ENCODE measurements around the gene ALDH1A3.

Gene ALDH1A3

GRCh38 chr15:100925480-100925879 is 45.8 kb downstream of the ALDH1A3 start:
- no peak for DNase-seq (ENCODE audit: low read depth in 2 of 2)

DNA sequence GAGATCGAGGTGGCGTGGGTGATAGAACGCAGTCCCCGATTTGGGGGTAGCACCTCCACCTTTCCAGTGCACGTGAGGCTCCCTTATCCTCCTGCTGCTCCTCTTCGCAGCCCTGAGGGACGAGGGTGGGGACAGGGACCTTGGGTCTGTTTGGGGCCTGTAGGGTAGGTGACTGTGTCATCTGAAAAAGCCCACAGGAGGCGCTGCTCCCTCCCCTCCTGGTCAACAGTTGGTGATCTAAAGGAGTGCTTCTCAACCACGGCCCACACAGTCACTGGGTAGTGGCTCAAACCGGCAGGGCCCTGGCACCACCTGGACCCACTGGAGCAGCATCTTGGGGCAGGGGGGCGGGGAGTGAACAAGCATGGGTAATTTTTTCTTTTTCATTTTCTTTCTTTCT is 46.6 kb downstream of the ALDH1A3 start:
- DNase-seq (ENCODE audit: low read depth in 2 of 2) = no peak

DNA sequence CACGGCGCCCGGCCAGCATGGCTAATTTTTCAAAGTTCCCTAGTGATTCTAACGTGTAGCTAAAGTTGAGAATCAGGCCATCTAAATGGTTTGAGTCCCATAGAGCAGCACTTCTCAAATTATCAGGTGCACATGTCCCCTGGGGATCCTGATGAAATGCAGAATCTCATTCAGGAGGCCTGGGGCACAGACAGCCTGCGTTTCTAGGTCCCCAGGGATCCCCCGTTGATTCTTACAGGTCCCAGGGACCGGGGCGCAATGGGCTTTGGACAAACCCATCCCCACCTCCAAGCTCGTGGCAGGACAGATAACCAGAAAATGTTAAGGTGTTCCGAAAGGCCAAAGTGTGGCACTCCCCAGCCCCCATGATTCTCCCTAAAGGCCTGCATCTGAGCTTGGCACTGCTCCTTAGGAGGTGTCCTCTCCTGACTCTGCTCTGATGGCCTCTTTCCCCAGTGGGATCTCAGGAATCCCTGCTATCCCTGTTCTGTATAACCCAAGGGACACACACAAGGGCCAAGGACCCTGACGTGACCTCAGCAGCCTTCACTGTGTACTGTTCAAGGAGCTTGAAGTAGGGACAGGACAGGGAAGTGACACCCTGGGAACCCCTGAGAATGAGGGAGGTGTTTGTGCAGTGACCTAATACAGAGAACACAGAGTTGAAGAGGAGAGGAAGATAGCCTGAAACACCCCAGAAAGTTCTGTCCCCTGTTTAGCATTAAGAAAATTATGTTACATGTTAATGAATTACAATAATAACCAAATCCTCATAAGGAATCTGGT is 47.5 kb downstream of the ALDH1A3 start:
- no peak for DNase-seq (ENCODE audit: low read depth in 2 of 2)

GRCh38 chr15:100928632-100929280 is 49.1 kb downstream of the ALDH1A3 start:
- no peak for DNase-seq (ENCODE audit: low read depth in 2 of 2)

DNA sequence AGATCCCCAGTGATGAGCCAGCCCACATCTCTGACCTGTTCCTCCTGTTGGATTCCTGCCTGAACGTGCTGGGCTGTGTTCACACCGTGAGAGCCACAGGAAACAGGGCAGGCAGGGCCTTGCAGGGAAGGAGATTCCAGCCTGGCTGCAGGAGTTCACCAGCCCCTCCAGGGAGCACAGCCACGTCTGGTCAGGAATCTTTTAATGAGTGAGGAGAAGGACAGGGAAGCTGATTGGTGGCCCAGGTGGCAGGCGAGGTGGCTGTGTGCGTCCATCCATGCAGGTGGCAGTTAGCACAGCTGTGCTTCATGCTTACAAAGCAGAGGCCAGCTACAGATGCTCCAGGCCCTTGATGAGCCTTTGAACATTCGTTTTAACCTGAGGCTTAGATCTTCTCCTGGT is 50.0 kb downstream of the ALDH1A3 start:
- DNase-seq (ENCODE audit: low read depth in 2 of 2) = no peak

- DNase-seq (ENCODE audit: low read depth in 2 of 2) = no peak
Observed at GRCh38 chr15:100930306-100930848, 50.7 kb downstream of the ALDH1A3 start.

DNA sequence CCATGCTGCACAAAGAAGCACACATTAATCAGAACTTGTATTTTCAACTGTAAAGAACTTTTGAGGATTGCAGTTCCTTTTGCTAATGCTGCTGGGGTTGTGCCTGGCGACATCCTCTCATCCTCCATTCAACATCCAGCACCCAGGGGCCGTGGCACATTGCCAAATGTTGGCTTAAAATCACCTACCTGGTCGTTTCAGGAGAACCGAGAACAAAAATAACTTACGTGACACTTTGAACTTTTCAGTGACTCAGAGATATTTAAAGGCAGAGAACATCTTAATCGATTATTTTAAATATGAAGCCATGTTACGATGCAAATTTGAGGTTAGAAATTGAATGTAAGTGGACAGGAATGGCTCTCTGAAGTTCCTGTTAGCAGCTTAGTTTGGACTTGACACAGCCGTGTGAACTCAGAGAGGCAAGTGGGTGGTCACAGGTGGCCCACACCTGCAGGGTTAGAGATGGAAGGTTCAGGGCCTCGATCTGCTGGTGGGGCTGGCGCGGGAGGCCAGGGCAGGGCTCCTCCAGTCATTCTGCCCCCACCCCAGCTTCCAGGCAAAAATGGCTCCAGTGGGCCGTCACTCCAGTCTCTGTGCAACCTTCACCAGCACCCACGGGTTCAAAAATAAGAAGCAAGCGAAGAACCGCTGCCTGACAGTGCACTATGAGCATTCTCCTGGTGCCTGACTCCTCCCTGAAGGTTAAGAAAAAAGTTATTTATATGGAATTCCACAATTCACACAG is 51.7 kb downstream of the ALDH1A3 start:
- no peak for DNase-seq (ENCODE audit: low read depth in 2 of 2)

GRCh38 chr15:100932676-100933348 is 53.2 kb downstream of the ALDH1A3 start:
- no peak for DNase-seq (ENCODE audit: low read depth in 2 of 2)

GRCh38 chr15:100934166-100934565 is 54.5 kb downstream of the ALDH1A3 start:
- no peak for DNase-seq (ENCODE audit: low read depth in 2 of 2)

DNA sequence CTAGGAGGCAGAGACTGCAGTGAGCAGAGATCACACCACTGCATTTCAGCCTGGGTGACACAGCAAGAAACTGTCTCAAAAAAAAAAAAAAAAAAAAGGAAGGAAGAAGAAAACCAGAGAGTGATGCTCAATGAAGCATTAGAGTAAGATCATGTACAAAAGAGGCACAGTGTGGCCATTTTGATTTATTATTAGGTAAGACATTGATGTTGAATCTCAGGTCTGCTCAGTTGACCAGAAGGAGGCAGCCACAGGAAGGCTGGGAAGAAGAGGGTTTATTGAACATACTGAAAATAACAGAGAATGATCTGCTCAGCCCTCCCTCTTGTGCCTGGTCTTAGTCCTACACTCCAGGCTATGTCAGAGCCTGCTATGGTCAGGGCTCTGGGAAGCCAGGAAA is 55.1 kb downstream of the ALDH1A3 start:
- no peak for DNase-seq (ENCODE audit: low read depth in 2 of 2)

- DNase-seq (ENCODE audit: low read depth in 2 of 2) = no peak
Observed at GRCh38 chr15:100937171-100937570, 57.5 kb downstream of the ALDH1A3 start.

- DNase-seq (ENCODE audit: low read depth in 2 of 2) = no peak
Observed at GRCh38 chr15:100939791-100940190, 60.2 kb downstream of the ALDH1A3 start.

GRCh38 chr15:100940767-100941379 is 61.2 kb downstream of the ALDH1A3 start:
- DNase-seq (ENCODE audit: low read depth in 2 of 2) = no peak

GRCh38 chr15:100941536-100941935 is 61.9 kb downstream of the ALDH1A3 start:
- DNase-seq (ENCODE audit: low read depth in 2 of 2) = no peak

DNA sequence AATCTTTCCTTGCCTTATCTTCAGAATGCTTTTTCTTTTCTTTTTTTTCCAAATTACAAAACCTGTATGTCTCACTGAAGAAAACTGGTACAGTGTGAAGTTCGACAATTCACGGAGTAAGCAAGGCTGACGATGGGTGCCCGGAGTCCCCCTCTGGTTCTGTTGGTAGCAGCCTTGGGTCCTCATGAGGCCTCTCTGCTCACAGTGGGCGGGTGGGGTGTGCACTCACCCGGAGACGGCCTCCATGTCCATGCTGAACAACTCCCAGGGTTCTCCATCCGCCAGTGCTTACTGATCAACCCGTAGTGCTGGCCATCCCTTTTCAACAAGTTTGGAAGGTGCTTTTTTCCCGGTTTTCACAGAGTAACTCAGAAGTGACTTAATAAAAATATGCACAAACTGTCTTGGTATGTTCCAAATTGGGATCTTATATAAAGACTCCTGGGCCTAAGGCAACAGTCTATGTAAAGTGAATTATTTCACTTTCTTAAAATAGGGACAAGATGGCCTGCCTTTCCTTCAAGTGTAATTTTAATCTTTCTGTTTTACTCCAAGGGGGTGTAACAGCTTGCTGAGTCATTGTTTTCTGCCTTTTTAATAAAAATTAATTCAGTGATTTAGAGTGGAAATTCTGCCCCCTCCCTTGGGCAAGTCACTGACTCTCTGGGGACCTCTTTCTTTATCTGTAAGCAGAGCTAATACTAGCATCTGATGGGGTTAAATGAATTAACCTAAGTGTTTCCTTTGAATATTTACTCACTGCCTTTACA is 63.2 kb downstream of the ALDH1A3 start:
- DNase-seq (ENCODE audit: low read depth in 2 of 2) = no peak

DNA sequence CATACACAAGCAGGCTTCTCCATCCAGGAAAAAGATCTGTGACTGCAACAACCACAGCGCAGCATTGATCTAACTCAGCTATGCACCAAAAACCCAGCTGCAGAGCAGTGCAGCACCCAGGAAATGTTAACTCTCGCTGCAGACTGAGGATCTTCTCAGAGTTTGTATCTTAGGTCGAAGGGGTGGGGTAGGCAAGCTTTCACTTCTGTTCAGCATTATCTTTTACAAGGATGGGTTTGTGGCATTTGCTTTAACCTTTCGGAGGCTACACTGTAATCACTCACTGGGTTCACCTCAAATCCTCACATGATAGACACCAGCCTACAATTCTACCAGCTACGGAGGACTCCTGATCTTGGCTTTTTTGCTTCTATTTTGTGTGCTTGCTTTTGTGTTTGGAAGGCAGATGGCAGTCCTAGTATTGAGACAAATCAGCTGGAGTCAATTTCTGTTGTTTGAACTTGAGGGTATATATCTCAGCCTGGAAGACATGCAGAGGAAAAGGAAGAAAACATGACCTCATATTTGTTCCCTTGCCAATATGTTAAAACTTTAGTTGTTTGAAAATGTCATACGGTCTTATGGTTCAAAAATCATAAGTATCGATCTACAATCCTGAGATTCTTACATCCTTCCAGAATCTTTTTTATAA is 64.7 kb downstream of the ALDH1A3 start:
- no peak for DNase-seq (ENCODE audit: low read depth in 2 of 2)

- no peak for DNase-seq (ENCODE audit: low read depth in 2 of 2)
Observed at GRCh38 chr15:100944986-100945385, 65.4 kb downstream of the ALDH1A3 start.

DNA sequence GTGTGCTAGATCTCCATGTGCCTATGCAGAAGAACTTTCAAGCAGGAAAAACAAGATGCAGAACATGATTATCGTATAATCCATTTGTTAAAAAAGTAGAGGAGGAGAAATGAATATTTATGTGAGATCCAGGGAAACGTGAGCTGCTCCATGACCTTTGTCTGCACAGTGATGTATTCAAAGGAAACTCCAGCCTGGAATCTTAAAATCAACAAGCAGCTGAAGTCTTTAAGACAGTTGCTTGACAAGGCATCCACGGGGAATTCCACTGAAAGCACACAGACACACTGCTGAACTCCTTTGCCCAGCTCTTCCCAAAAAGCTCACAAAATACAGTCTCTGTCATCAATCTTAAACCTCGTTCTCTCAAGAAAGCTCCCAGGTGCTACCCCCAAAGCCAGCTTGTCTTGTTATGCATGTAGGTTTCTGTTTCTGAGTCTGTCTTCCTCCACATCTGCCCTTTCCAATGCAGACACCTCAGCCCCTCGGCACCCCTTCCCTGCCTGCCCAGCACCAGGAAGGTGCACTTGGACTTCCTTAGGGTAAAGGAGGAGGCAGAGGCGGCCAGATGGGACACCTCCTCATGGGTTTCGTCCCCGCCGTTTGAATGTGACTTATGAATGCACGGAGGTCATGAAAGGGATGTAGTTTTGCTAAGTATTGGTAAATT is 68.3 kb downstream of the ALDH1A3 start:
- DNase-seq (ENCODE audit: low read depth in 2 of 2) = no peak

DNA sequence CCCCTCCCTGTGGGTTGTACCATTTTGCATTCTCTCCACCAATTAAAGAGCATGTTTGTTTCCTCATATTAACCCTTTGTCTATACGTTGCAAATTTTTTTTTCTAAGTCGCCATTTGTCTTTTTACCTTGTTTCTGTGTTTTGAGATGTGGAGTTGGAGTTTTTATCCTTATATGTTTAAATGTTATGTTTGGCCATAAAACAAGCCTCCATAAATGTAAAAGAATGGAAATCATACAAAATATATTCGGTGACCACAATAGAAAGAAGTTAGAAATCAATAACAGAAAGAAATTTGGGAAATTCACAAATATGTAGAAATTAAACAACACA is 68.8 kb downstream of the ALDH1A3 start:
- DNase-seq (ENCODE audit: low read depth in 2 of 2) = no peak

- no peak for DNase-seq (ENCODE audit: low read depth in 2 of 2)
Observed at GRCh38 chr15:100949691-100950090, 70.1 kb downstream of the ALDH1A3 start.

Data from stimulated activated CD4-positive, alpha-beta T cell treated with anti-CD3 and anti-CD28 coated beads, Interleukin-12 subunit alpha, Interleukin-12 subunit beta, amount 100 ng/mL, for 24 hours (primary cell).